ENCODE data around the gene GAK. TPM values are rescaled to one million over a fixed set of nuclear protein-coding genes. Genes with fewer than 3 reads are reported as not detected.

The GAK gene
- total RNA-seq, 1 donor from 2014 or later: 86.9 TPM

GRCh38 chr4:898869-899555 is 33.1 kb downstream of the GAK start:
- H3K27me3 Mint-ChIP-seq (ENCODE audit: low read depth, unreplicated experiment): no peaks in the 10 kb centered on the region
- no peaks in the 10 kb centered on the region for H3K9me3 Mint-ChIP-seq (ENCODE audit: unreplicated experiment)
- Histone ChIP-seq H3K9me3 (ENCODE audit: insufficient read depth, low read depth, low read length) (no peaks in the 10 kb centered on the region), H3K27me3 (ENCODE audit: insufficient read depth, low read length) (no peaks in the 10 kb centered on the region), H3K4me1 (ENCODE audit: insufficient read depth, low read length) (no peaks in the 10 kb centered on the region), H4K20me1 (ENCODE audit: insufficient read depth, low read length) (peaks cover 60% of the 10 kb centered on the region), H3K36me3 (ENCODE audit: insufficient read depth, low read length) (peaks cover 8% of the 10 kb centered on the region), H2AFZ (ENCODE audit: low read depth, low read length) (no peak overlapping the region), H3K9ac (ENCODE audit: low read length) (no peak overlapping the region), H3K79me2 (ENCODE audit: insufficient read depth, low read length) (peaks cover 25% of the 10 kb centered on the region), H3K27ac (ENCODE audit: low read depth, low read length) (no peak overlapping the region), H3K4me2 (ENCODE audit: low read length) (no peak overlapping the region), H3K4me3 (ENCODE audit: insufficient read depth, low read depth, low read length) (no peak overlapping the region)
- FAIRE-seq: no peak
- peaks cover 6% of the 10 kb centered on the region for H3K36me3 Mint-ChIP-seq (ENCODE audit: low read depth, unreplicated experiment)
- DNase-seq (ENCODE audit: low read depth): no peak
- H3K4me1 Mint-ChIP-seq (ENCODE audit: low read depth, unreplicated experiment): no peaks in the 10 kb centered on the region
- H3K4me3 Mint-ChIP-seq (ENCODE audit: unreplicated experiment): no peak overlapping the region
- no peak for TF ChIP-seq EZH2 (IDR thresholded peaks at IDR 0.05; ENCODE audit: insufficient read depth, low read length)
- TF ChIP-seq, protein P1, sequence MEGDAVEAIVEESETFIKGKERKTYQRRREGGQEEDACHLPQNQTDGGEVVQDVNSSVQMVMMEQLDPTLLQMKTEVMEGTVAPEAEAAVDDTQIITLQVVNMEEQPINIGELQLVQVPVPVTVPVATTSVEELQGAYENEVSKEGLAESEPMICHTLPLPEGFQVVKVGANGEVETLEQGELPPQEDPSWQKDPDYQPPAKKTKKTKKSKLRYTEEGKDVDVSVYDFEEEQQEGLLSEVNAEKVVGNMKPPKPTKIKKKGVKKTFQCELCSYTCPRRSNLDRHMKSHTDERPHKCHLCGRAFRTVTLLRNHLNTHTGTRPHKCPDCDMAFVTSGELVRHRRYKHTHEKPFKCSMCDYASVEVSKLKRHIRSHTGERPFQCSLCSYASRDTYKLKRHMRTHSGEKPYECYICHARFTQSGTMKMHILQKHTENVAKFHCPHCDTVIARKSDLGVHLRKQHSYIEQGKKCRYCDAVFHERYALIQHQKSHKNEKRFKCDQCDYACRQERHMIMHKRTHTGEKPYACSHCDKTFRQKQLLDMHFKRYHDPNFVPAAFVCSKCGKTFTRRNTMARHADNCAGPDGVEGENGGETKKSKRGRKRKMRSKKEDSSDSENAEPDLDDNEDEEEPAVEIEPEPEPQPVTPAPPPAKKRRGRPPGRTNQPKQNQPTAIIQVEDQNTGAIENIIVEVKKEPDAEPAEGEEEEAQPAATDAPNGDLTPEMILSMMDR (IDR thresholded peaks at IDR 0.05; ENCODE audit: insufficient read depth, low read depth, low read length): no peak
- no peak overlapping the region for H3K27ac Mint-ChIP-seq (ENCODE audit: unreplicated experiment)

- Mint-ChIP-seq H3K4me3 (ENCODE audit: unreplicated experiment) (no peak overlapping the region), H3K27me3 (ENCODE audit: low read depth, unreplicated experiment) (no peaks in the 10 kb centered on the region), H3K36me3 (ENCODE audit: low read depth, unreplicated experiment) (peaks cover 6% of the 10 kb centered on the region), H3K4me1 (ENCODE audit: low read depth, unreplicated experiment) (no peaks in the 10 kb centered on the region), H3K27ac (ENCODE audit: unreplicated experiment) (no peak overlapping the region), H3K9me3 (ENCODE audit: unreplicated experiment) (no peaks in the 10 kb centered on the region)
- no peak overlapping the region for H3K9ac ChIP-seq (ENCODE audit: low read length)
- DNase-seq (ENCODE audit: low read depth) (no peak), FAIRE-seq (no peak)
- no peaks in the 10 kb centered on the region for H3K27me3 ChIP-seq (ENCODE audit: insufficient read depth, low read length)
- TF ChIP-seq, protein P1 (IDR thresholded peaks at IDR 0.05; ENCODE audit: insufficient read depth, low read depth, low read length): no peak
- no peak for TF ChIP-seq EZH2 (IDR thresholded peaks at IDR 0.05; ENCODE audit: insufficient read depth, low read length)
- H3K9me3 ChIP-seq (ENCODE audit: insufficient read depth, low read depth, low read length): no peaks in the 10 kb centered on the region
- no peak overlapping the region for H3K27ac ChIP-seq (ENCODE audit: low read depth, low read length)
- peaks cover 59% of the 10 kb centered on the region for H4K20me1 ChIP-seq (ENCODE audit: insufficient read depth, low read length)
- peaks cover 8% of the 10 kb centered on the region for H3K36me3 ChIP-seq (ENCODE audit: insufficient read depth, low read length)
- no peak overlapping the region for H2AFZ ChIP-seq (ENCODE audit: low read depth, low read length)
- H3K4me2 ChIP-seq (ENCODE audit: low read length): no peak overlapping the region
- no peaks in the 10 kb centered on the region for H3K4me1 ChIP-seq (ENCODE audit: insufficient read depth, low read length)
- H3K79me2 ChIP-seq (ENCODE audit: insufficient read depth, low read length): peaks cover 25% of the 10 kb centered on the region
- no peak overlapping the region for H3K4me3 ChIP-seq (ENCODE audit: insufficient read depth, low read depth, low read length)
Measured at GRCh38 chr4:898123-898522, 34.0 kb downstream of the GAK start.

- no peak overlapping the region for H3K27ac Mint-ChIP-seq (ENCODE audit: unreplicated experiment)
- H3K4me2 ChIP-seq (ENCODE audit: low read length): no peak overlapping the region
- no peaks in the 10 kb centered on the region for H3K4me1 ChIP-seq (ENCODE audit: insufficient read depth, low read length)
- H3K4me3 ChIP-seq (ENCODE audit: insufficient read depth, low read depth, low read length): no peak overlapping the region
- no peak for TF ChIP-seq EZH2 (IDR thresholded peaks at IDR 0.05; ENCODE audit: insufficient read depth, low read length)
- TF ChIP-seq, protein P1 (IDR thresholded peaks at IDR 0.05; ENCODE audit: insufficient read depth, low read depth, low read length): no peak
- no peaks in the 10 kb centered on the region for H3K27me3 Mint-ChIP-seq (ENCODE audit: low read depth, unreplicated experiment)
- H3K27ac ChIP-seq (ENCODE audit: low read depth, low read length): no peak overlapping the region
- no peaks in the 10 kb centered on the region for H3K9me3 ChIP-seq (ENCODE audit: insufficient read depth, low read depth, low read length)
- no peaks in the 10 kb centered on the region for H3K9me3 Mint-ChIP-seq (ENCODE audit: unreplicated experiment)
- FAIRE-seq: no peak
- DNase-seq (ENCODE audit: low read depth): no peak
- H4K20me1 ChIP-seq (ENCODE audit: insufficient read depth, low read length): peaks cover 52% of the 10 kb centered on the region
- peaks cover 25% of the 10 kb centered on the region for H3K79me2 ChIP-seq (ENCODE audit: insufficient read depth, low read length)
- peaks cover 6% of the 10 kb centered on the region for H3K36me3 Mint-ChIP-seq (ENCODE audit: low read depth, unreplicated experiment)
- no peaks in the 10 kb centered on the region for H3K4me1 Mint-ChIP-seq (ENCODE audit: low read depth, unreplicated experiment)
- no peaks in the 10 kb centered on the region for H3K27me3 ChIP-seq (ENCODE audit: insufficient read depth, low read length)
- H3K9ac ChIP-seq (ENCODE audit: low read length): no peak overlapping the region
- H3K36me3 ChIP-seq (ENCODE audit: insufficient read depth, low read length): peaks cover 8% of the 10 kb centered on the region
- H3K4me3 Mint-ChIP-seq (ENCODE audit: unreplicated experiment): no peak overlapping the region
- no peak overlapping the region for H2AFZ ChIP-seq (ENCODE audit: low read depth, low read length)
Measured at GRCh38 chr4:896630-897029, 35.5 kb downstream of the GAK start.

Measured in astrocyte (in vitro differentiated cells and primary cell).